ENCODE data around the gene ASTL.

ASTL gene

DNA sequence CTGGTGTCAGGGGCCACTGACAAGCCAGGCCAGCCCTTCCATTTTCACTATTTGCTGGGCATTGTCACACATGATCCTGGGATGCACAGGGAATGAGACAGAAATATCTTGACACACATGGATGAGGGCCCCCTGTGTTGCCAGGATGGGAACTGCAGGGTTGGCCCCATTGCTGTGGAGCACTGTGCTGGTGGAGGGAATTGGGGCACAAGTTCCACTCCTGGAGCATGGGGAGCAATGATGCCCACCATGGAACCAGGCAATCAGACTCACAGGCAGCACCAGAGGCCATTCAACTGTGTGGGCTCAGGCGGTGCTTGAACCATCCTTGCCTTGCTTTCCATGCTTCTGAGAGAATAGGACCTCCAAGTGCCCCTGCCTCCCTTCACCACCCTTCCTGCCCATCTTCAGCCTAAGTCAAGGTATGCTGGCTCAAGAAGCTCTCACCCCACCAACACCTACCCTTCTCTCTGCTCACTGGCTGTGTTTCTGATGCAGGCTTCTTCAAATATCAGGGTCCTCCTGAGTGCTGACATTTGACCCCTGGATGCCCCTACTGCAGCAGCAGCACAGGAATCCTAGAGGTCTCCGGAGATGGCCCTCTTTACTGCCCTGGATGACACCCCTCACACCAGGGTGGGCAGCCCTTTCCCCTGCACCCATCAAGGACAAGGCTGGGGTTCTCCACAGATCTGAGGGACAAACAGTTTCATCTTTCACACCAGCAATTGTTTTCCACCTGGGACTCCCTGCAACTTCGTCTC lies 33.0 kb downstream of the ASTL start:
- TF ChIP-seq CSDC2 (CRISPR knock-in tag; IDR thresholded peaks at IDR 0.05) = no peak
- TF ChIP-seq RARB (CRISPR knock-in tag; IDR thresholded peaks at IDR 0.05) = no peak
- TF ChIP-seq, protein P1, sequence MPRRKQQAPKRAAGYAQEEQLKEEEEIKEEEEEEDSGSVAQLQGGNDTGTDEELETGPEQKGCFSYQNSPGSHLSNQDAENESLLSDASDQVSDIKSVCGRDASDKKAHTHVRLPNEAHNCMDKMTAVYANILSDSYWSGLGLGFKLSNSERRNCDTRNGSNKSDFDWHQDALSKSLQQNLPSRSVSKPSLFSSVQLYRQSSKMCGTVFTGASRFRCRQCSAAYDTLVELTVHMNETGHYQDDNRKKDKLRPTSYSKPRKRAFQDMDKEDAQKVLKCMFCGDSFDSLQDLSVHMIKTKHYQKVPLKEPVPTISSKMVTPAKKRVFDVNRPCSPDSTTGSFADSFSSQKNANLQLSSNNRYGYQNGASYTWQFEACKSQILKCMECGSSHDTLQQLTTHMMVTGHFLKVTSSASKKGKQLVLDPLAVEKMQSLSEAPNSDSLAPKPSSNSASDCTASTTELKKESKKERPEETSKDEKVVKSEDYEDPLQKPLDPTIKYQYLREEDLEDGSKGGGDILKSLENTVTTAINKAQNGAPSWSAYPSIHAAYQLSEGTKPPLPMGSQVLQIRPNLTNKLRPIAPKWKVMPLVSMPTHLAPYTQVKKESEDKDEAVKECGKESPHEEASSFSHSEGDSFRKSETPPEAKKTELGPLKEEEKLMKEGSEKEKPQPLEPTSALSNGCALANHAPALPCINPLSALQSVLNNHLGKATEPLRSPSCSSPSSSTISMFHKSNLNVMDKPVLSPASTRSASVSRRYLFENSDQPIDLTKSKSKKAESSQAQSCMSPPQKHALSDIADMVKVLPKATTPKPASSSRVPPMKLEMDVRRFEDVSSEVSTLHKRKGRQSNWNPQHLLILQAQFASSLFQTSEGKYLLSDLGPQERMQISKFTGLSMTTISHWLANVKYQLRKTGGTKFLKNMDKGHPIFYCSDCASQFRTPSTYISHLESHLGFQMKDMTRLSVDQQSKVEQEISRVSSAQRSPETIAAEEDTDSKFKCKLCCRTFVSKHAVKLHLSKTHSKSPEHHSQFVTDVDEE (CRISPR knock-in tag; IDR thresholded peaks at IDR 0.05) = no peak
- TF ChIP-seq PPARA (CRISPR knock-in tag; IDR thresholded peaks at IDR 0.05; ENCODE audit: borderline replicate concordance) = no peak
- no peak for ATAC-seq

DNA sequence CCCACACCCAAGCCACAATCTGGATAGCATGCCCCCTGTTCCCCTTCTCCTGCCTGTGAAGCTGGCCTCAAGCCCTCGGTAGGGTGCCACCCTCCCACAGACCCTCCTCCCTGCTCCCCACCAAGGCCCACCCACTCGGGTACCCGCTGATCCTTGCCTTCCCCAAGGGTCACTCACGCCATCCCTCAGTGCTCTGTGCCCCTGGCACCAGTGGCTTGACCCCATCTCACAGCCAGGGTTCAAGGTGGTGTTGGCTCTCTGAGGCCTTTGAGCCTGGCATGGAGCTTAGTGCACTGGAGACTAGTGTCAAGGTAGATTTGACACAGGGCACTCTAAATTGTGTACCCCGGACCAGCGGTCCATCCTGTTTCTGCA lies 33.8 kb downstream of the ASTL start:
- ATAC-seq = no peak
- TF ChIP-seq, protein P2, sequence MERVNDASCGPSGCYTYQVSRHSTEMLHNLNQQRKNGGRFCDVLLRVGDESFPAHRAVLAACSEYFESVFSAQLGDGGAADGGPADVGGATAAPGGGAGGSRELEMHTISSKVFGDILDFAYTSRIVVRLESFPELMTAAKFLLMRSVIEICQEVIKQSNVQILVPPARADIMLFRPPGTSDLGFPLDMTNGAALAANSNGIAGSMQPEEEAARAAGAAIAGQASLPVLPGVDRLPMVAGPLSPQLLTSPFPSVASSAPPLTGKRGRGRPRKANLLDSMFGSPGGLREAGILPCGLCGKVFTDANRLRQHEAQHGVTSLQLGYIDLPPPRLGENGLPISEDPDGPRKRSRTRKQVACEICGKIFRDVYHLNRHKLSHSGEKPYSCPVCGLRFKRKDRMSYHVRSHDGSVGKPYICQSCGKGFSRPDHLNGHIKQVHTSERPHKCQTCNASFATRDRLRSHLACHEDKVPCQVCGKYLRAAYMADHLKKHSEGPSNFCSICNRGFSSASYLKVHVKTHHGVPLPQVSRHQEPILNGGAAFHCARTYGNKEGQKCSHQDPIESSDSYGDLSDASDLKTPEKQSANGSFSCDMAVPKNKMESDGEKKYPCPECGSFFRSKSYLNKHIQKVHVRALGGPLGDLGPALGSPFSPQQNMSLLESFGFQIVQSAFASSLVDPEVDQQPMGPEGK (CRISPR knock-in tag; IDR thresholded peaks at IDR 0.05; ENCODE audit: borderline replicate concordance) = no peak
- TF ChIP-seq TCF4 (CRISPR knock-in tag; IDR thresholded peaks at IDR 0.05; ENCODE audit: borderline replicate concordance) (no peak), ZNF70 (CRISPR knock-in tag; IDR thresholded peaks at IDR 0.05) (no peak), RARB (CRISPR knock-in tag; IDR thresholded peaks at IDR 0.05) (no peak), ZFP30 (CRISPR knock-in tag; IDR thresholded peaks at IDR 0.05) (no peak), BACH2 (CRISPR knock-in tag; IDR thresholded peaks at IDR 0.05; ENCODE audit: borderline replicate concordance) (no peak), CSDC2 (CRISPR knock-in tag; IDR thresholded peaks at IDR 0.05) (no peak)
- TF ChIP-seq, protein P1 (CRISPR knock-in tag; IDR thresholded peaks at IDR 0.05) = no peak
- TF ChIP-seq, protein P3, sequence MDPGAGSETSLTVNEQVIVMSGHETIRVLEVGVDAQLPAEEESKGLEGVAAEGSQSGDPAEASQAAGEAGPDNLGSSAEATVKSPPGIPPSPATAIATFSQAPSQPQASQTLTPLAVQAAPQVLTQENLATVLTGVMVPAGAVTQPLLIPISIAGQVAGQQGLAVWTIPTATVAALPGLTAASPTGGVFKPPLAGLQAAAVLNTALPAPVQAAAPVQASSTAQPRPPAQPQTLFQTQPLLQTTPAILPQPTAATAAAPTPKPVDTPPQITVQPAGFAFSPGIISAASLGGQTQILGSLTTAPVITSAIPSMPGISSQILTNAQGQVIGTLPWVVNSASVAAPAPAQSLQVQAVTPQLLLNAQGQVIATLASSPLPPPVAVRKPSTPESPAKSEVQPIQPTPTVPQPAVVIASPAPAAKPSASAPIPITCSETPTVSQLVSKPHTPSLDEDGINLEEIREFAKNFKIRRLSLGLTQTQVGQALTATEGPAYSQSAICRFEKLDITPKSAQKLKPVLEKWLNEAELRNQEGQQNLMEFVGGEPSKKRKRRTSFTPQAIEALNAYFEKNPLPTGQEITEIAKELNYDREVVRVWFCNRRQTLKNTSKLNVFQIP (CRISPR knock-in tag; IDR thresholded peaks at IDR 0.05; ENCODE audit: borderline replicate concordance, low read depth) = no peak

DNA sequence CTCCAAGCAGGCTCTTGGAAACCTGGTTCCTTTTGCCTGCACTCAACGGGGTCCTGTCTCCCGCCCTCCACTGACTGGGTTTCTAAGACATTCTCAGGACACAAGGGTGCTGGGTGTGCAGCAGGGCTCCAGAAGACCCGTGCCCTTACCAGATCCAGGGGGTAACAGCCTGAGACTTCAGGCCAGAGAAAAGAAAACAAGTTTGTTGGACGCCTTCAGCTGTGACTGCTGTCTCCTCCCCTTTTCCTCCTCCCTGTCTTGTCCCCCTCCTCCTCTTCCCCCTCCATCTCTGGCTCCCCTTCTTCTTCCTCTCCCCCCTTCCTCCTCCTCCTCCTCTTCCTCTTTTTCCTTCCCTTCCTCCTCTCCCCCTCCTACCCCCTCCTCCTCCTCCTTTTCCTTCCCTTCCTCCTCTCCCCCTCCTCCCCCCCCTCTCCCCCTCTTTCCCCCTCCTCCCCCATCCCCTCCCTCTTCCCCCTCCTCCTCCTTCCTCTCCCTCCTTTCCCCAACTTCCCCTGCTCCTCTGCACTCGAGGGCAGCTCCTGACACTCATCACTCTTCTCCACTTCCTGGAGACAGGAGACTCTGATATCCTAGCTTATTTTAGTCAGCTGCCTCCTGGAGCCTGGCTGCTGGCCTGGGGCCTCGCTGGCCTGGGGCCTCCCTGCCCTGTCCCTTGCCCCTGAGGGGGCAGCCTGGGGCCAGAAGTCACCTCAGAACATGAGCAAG lies 34.4 kb downstream of the ASTL start:
- ATAC-seq = no peak
- TF ChIP-seq ARNTL (CRISPR knock-in tag; IDR thresholded peaks at IDR 0.05; ENCODE audit: borderline replicate concordance, low read depth) (no peak), ZC3H10 (CRISPR knock-in tag; IDR thresholded peaks at IDR 0.05) (no peak), BACH2 (CRISPR knock-in tag; IDR thresholded peaks at IDR 0.05; ENCODE audit: borderline replicate concordance) (no peak), PPARA (CRISPR knock-in tag; IDR thresholded peaks at IDR 0.05; ENCODE audit: borderline replicate concordance) (no peak), ZFP3 (CRISPR knock-in tag; IDR thresholded peaks at IDR 0.05) (no peak)

DNA sequence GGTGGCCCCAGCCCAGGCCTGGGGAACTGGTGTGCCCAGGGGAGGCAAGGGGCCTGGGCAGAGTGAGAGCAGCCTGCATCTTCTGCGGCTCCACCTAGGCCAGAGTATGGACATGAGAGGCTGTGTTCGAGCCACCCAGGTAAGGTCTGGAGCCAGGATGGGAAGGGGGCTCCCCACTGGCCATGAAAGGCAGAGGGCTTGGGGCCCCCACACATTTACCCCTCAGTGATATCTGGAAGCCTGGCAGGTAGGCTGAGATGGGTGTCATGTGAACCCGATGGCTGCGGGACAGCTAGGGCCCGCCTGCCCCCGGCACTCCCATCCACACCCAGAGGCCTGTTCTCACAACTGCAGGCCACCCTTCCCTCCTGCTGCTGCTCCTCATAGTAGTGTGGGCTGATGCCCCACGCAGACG lies 35.1 kb downstream of the ASTL start:
- TF ChIP-seq, protein P2 (CRISPR knock-in tag; IDR thresholded peaks at IDR 0.05; ENCODE audit: borderline replicate concordance) = no peak
- TF ChIP-seq ARNTL (CRISPR knock-in tag; IDR thresholded peaks at IDR 0.05; ENCODE audit: borderline replicate concordance, low read depth) (no peak), ZFP3 (CRISPR knock-in tag; IDR thresholded peaks at IDR 0.05) (no peak), ZC3H10 (CRISPR knock-in tag; IDR thresholded peaks at IDR 0.05) (no peak), ZNF565 (CRISPR knock-in tag; conservative IDR thresholded peaks at IDR 0.05; ENCODE audit: low read depth) (no peak), TCF4 (CRISPR knock-in tag; IDR thresholded peaks at IDR 0.05; ENCODE audit: borderline replicate concordance) (no peak), ZFP30 (CRISPR knock-in tag; IDR thresholded peaks at IDR 0.05) (no peak), ZNF70 (CRISPR knock-in tag; IDR thresholded peaks at IDR 0.05) (no peak), ESRRG (CRISPR knock-in tag; IDR thresholded peaks at IDR 0.05) (no peak), RARB (CRISPR knock-in tag; IDR thresholded peaks at IDR 0.05) (no peak)
- TF ChIP-seq, protein P4, sequence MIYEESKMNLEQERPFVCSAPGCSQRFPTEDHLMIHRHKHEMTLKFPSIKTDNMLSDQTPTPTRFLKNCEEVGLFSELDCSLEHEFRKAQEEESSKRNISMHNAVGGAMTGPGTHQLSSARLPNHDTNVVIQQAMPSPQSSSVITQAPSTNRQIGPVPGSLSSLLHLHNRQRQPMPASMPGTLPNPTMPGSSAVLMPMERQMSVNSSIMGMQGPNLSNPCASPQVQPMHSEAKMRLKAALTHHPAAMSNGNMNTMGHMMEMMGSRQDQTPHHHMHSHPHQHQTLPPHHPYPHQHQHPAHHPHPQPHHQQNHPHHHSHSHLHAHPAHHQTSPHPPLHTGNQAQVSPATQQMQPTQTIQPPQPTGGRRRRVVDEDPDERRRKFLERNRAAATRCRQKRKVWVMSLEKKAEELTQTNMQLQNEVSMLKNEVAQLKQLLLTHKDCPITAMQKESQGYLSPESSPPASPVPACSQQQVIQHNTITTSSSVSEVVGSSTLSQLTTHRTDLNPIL (CRISPR knock-in tag; IDR thresholded peaks at IDR 0.05; ENCODE audit: low read depth) = no peak
- TF ChIP-seq, protein P5, sequence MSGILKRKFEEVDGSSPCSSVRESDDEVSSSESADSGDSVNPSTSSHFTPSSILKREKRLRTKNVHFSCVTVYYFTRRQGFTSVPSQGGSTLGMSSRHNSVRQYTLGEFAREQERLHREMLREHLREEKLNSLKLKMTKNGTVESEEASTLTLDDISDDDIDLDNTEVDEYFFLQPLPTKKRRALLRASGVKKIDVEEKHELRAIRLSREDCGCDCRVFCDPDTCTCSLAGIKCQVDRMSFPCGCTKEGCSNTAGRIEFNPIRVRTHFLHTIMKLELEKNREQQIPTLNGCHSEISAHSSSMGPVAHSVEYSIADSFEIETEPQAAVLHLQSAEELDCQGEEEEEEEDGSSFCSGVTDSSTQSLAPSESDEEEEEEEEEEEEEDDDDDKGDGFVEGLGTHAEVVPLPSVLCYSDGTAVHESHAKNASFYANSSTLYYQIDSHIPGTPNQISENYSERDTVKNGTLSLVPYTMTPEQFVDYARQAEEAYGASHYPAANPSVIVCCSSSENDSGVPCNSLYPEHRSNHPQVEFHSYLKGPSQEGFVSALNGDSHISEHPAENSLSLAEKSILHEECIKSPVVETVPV (CRISPR knock-in tag; IDR thresholded peaks at IDR 0.05) = no peak
- no peak for ATAC-seq
